GM12864 (cell line): ENCODE data around the gene MEF2D.

Source experiments
- DNase-seq: peaks from one replicate; pipeline ENCODE4 v3.0.0-alpha.2; 2011; ENCODE audit warnings: low read depth
- H3K4me3 ChIP-seq: 2 replicates; pipeline ENCODE4 v1.5.1; 2011; ENCODE audit warnings: mild to moderate bottlenecking, low read depth, low read length, control low read depth
- CTCF ChIP-seq: IDR thresholded peaks from 2 replicates; pipeline ENCODE4 v1.5.1; 2011; ENCODE audit warnings: low read depth, mild to moderate bottlenecking, moderate library complexity, low read length, control low read depth, inconsistent platforms; ENCODE audit errors: missing control alignments

The MEF2D gene

DNA sequence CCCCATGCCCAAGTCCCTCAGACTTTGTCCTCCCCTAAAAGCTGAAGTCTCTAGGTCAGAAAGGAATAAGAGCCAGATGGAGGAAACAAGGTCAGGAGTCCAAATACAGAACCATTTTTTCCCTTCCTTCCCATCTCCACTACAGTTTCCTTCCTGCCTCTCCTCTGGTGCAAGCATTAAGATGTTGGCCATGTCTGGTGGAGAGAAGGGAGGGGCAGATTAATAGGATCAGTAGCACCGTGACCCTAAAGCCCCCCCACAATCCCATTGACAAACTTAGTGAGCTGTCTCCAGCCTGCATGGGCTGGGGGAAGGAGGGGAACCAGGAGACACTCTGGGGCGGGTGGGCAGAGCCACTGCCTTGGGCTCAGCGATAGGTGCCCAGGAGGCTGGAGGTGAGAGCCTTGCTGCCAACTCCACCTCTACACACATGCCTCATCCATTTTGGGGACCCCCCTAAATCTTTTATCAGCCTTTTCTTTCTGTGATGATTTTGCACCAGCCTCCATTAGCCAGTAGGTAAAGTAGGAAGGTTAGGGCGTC lies 71.8 kb downstream of the MEF2D start:
- no peak for DNase-seq
- no peak overlapping the region for H3K4me3 ChIP-seq
- no peak for TF ChIP-seq CTCF

DNA sequence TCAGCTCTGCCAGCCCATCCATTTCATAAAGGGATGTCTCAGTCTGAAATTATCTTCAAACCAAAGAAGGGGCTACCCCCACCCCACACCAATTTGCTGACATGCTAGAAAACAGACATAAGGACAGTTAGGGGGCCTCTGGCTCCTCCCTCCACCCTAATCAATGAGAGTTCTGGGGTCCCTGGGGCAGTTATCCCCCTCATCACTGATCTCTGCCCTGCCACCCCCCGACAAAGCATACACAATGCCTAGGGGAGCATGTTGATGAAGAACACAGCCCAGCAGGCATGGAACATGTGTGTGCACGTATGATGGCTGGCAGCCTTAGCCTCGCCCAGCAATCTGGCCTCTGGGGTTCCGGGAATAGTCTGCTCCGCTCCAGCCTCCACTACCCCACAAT lies 72.6 kb downstream of the MEF2D start:
- no peak for DNase-seq
- no peak overlapping the region for H3K4me3 ChIP-seq
- TF ChIP-seq CTCF: no peak

DNA sequence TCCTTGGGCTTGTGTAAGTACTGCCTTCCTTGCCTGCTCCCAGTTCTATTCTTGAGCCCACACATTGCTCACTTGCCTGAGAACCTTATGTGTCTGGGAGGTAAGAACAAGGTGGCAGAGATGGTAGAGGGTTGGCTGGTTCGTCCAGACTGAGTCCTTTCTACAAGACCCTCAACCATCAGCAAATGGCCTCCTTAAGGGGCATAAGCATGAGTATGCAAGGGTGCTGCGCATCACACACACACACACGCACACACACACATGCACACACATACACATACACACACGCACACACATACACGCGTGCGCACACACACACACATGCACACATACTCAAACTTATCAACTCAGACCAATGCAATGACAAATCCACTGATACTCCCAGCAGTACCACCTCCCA lies 74.6 kb downstream of the MEF2D start:
- no peak for TF ChIP-seq CTCF
- no peak for DNase-seq
- H3K4me3 ChIP-seq: no peak overlapping the region

GRCh38 chr1:156424806-156425432 lies 75.7 kb downstream of the MEF2D start:
- no peak for DNase-seq
- no peak for TF ChIP-seq CTCF
- no peak overlapping the region for H3K4me3 ChIP-seq

GRCh38 chr1:156423422-156424352 lies 76.9 kb downstream of the MEF2D start:
- TF ChIP-seq CTCF: no peak
- H3K4me3 ChIP-seq: no peak overlapping the region
- DNase-seq: no peak

GRCh38 chr1:156422602-156423091 lies 77.9 kb downstream of the MEF2D start:
- no peak for TF ChIP-seq CTCF
- no peak for DNase-seq
- H3K4me3 ChIP-seq: no peak overlapping the region
